Naive thymus-derived CD4-positive, alpha-beta T cell (primary cell): Measurements from ENCODE around the gene USP35. TPM values are rescaled to one million over a fixed set of nuclear protein-coding genes. Genes with fewer than 3 reads are reported as not detected.

Experiments
- ATAC-seq: fragments of 150-1000 bp; cut with Tn5 transposase; 2 replicates; pipeline ENCODE4 v1.10.0; 2021; ENCODE audit warnings: mild to moderate bottlenecking, moderate library complexity
- CTCF ChIA-PET: fragments of 350-600 bp; sonication (Branson Sonifier 250); formaldehyde crosslinking; loops from one replicate; lab custom pipeline; 2021; ENCODE audit warnings: antibody characterized with exemption; lab: Charles Lee
- POLR2A ChIA-PET: fragments of 350-600 bp; sonication (Branson Sonifier 250); formaldehyde crosslinking; loops from one replicate; lab custom pipeline; 2021; ENCODE audit warnings: antibody characterized with exemption, inconsistent platforms; lab: Charles Lee
- DNase-seq, 9 donors: peaks; one replicate each; pipeline versions ENCODE4 v3.0.0 to v3.0.0-alpha.2; 2020 to 2022; ENCODE audit warnings: mixed read lengths in 1 of 9
- H3K27ac ChIP-seq: one replicate; pipeline ENCODE4 v1.7.0; 2013; ENCODE audit warnings: mild to moderate bottlenecking, low read depth, low read length, moderate library complexity
- H3K27me3 ChIP-seq, 2 donors: one replicate each; pipeline ENCODE4 v1.7.0; 2013; ENCODE audit warnings: low read length in 2 of 2, mild to moderate bottlenecking in 2 of 2, moderate library complexity in 2 of 2; ENCODE audit not compliant: control insufficient read depth in 2 of 2, insufficient read depth in 2 of 2
- H3K36me3 ChIP-seq, 3 experiments: 1 replicate in 2 of 3; 2 replicates in 1 of 3; pipeline ENCODE4 v1.7.0; 2013; ENCODE audit warnings: low read length in 3 of 3, mild to moderate bottlenecking in 3 of 3, moderate library complexity in 1 of 3; ENCODE audit not compliant: insufficient read depth in 3 of 3, control insufficient read depth in 2 of 3
- H3K4me1 ChIP-seq, 2 donors: one replicate each; pipeline ENCODE4 v1.7.0; 2013; ENCODE audit warnings: low read length in 2 of 2, mild to moderate bottlenecking in 2 of 2, moderate library complexity in 1 of 2; ENCODE audit not compliant: control insufficient read depth in 2 of 2, insufficient read depth in 2 of 2
- H3K4me3 ChIP-seq: 2 replicates; pipeline ENCODE4 v1.7.0; 2013; ENCODE audit warnings: mild to moderate bottlenecking, low read length
- H3K9me3 ChIP-seq, 3 experiments: 1 replicate in 2 of 3; 2 replicates in 1 of 3; pipeline ENCODE4 v1.7.0; 2013; ENCODE audit warnings: low read length in 3 of 3; ENCODE audit not compliant: control insufficient read depth in 2 of 3
- H3K27ac Mint-ChIP-seq, 9 donors: one replicate each; pipeline ENCODE4 v1.8.0; 2020 to 2022; ENCODE audit warnings: mixed read lengths in 9 of 9, mild to moderate bottlenecking in 8 of 9, moderate library complexity in 5 of 9, inconsistent platforms in 2 of 9
- H3K27me3 Mint-ChIP-seq, 5 donors: one replicate each; pipeline ENCODE4 v1.8.0; 2021 to 2022; ENCODE audit warnings: mixed read lengths in 5 of 5, mild to moderate bottlenecking in 1 of 5
- H3K36me3 Mint-ChIP-seq, 5 donors: one replicate each; pipeline ENCODE4 v1.8.0; 2020 to 2022; ENCODE audit warnings: mixed read lengths in 5 of 5, mild to moderate bottlenecking in 3 of 5, inconsistent platforms in 1 of 5
- H3K4me1 Mint-ChIP-seq, 7 donors: one replicate each; pipeline ENCODE4 v1.8.0; 2020 to 2022; ENCODE audit warnings: mixed read lengths in 7 of 7, mild to moderate bottlenecking in 3 of 7, inconsistent platforms in 1 of 7
- H3K4me3 Mint-ChIP-seq, 10 donors: one replicate each; pipeline ENCODE4 v1.8.0; 2020 to 2022; ENCODE audit warnings: mild to moderate bottlenecking in 10 of 10, mixed read lengths in 10 of 10, moderate library complexity in 6 of 10, inconsistent platforms in 2 of 10
- H3K9me3 Mint-ChIP-seq, 11 donors: one replicate each; pipeline ENCODE4 v1.8.0; 2020 to 2022; ENCODE audit warnings: mixed read lengths in 11 of 11, mild to moderate bottlenecking in 4 of 11, inconsistent platforms in 1 of 11, moderate library complexity in 1 of 11
- intact Hi-C, 2 donors: fragments of 100-400 bp; cut with micrococcal nuclease; formaldehyde crosslinking; loops; one replicate each; pipeline ENCODE4 v1.15.1; 2023
- polyA plus RNA-seq, 2 donors: library from polyadenylated mRNA; unstranded; fragments of 300-500 nt; fragmentation: Illumina TruSeq; gene quantifications; one replicate each; pipeline ENCODE4 v1.2.3, GENCODE V29; 2021
- total RNA-seq, 6 experiments: library from RNA in 5 of 6; stranded (reverse) in 5 of 6; gene quantifications; 1 replicate in 5 of 6; 2 replicates in 1 of 6; pipeline ENCODE4 v1.2.3 and lab custom pipeline; 2021 to 2026

The USP35 gene
- total and polyA plus RNA-seq, 7 experiments from 2014 or later = 1.2 to 19.2 (median 13.2) TPM

GRCh38 chr11:78259777-78260487, 71.2 kb downstream of the USP35 start:
- ATAC-seq = no peak

GRCh38 chr11:78261367-78261766, 72.6 kb downstream of the USP35 start:
- intact Hi-C loops = no loop called here
- no peak overlapping the region for H3K4me3 ChIP-seq

More at GRCh38 chr11:78259777-78260487, 71.2 kb downstream of the USP35 start:
- peaks cover 0 to 4% (median 0%) of the 10 kb centered on the region in 5 donors for H3K36me3 Mint-ChIP-seq
- no peak overlapping the region for H3K27ac Mint-ChIP-seq
- DNase-seq = no peak
- H3K27me3 Mint-ChIP-seq = no peaks in the 10 kb centered on the region
- Histone ChIP-seq H3K36me3 (no peaks in the 10 kb centered on the region), H3K9me3 (no peaks in the 10 kb centered on the region), H3K4me1 (no peaks in the 10 kb centered on the region), H3K4me3 (no peak overlapping the region), H3K27ac (no peak overlapping the region), H3K27me3 (no peaks in the 10 kb centered on the region)
- no peak overlapping the region for H3K4me3 Mint-ChIP-seq
- intact Hi-C loops = no loop called here
- no peaks in the 10 kb centered on the region for H3K9me3 Mint-ChIP-seq
- CTCF ChIA-PET = no interaction called here
- POLR2A ChIA-PET = no interaction called here
- peaks cover 0 to 8% (median 0%) of the 10 kb centered on the region in 7 donors for H3K4me1 Mint-ChIP-seq

GRCh38 chr11:78261828-78262227, 73.1 kb downstream of the USP35 start:
- ATAC-seq (no peak), DNase-seq (no peak)
- H3K36me3 ChIP-seq = no peaks in the 10 kb centered on the region
- Mint-ChIP-seq H3K9me3 (no peaks in the 10 kb centered on the region), H3K27ac (no peak overlapping the region), H3K27me3 (no peaks in the 10 kb centered on the region), H3K4me1 (peaks cover 0 to 5% (median 0%) of the 10 kb centered on the region in 7 donors), H3K4me3 (no peak overlapping the region), H3K36me3 (peaks cover 0 to 12% (median 0%) of the 10 kb centered on the region in 5 donors)
- intact Hi-C loops = no loop called here
- H3K27ac ChIP-seq = no peak overlapping the region
- POLR2A ChIA-PET = no interaction called here
- H3K9me3 ChIP-seq = no peaks in the 10 kb centered on the region
- H3K4me3 ChIP-seq = no peak overlapping the region
- CTCF ChIA-PET = interaction anchor here (1.2 kb wide), 1 partner anchor 9 kb away, joined by 3 read pairs; no protein-coding TSS in a partner anchor
- H3K27me3 ChIP-seq = no peaks in the 10 kb centered on the region
- no peaks in the 10 kb centered on the region for H3K4me1 ChIP-seq

More at GRCh38 chr11:78261367-78261766, 72.6 kb downstream of the USP35 start:
- no peak for DNase-seq
- POLR2A ChIA-PET = no interaction called here
- no peaks in the 10 kb centered on the region for H3K9me3 ChIP-seq
- Mint-ChIP-seq H3K9me3 (no peaks in the 10 kb centered on the region), H3K36me3 (peaks cover 0 to 10% (median 0%) of the 10 kb centered on the region in 5 donors), H3K4me3 (no peak overlapping the region), H3K27ac (no peak overlapping the region), H3K4me1 (peaks cover 0 to 5% (median 0%) of the 10 kb centered on the region in 7 donors), H3K27me3 (no peaks in the 10 kb centered on the region)
- ATAC-seq = no peak
- H3K27ac ChIP-seq = no peak overlapping the region
- H3K36me3 ChIP-seq = no peaks in the 10 kb centered on the region
- H3K4me1 ChIP-seq = no peaks in the 10 kb centered on the region
- CTCF ChIA-PET = interaction anchor here (1.2 kb wide), 1 partner anchor 9 kb away, joined by 3 read pairs; no protein-coding TSS in a partner anchor
- H3K27me3 ChIP-seq = no peaks in the 10 kb centered on the region

GRCh38 chr11:78262238-78262637, 73.5 kb downstream of the USP35 start:
- Mint-ChIP-seq H3K4me1 (peaks cover 0 to 6% (median 0%) of the 10 kb centered on the region in 7 donors), H3K4me3 (no peak overlapping the region), H3K36me3 (peaks cover 0 to 12% (median 0%) of the 10 kb centered on the region in 5 donors), H3K27me3 (no peaks in the 10 kb centered on the region), H3K27ac (no peak overlapping the region), H3K9me3 (no peaks in the 10 kb centered on the region)
- Histone ChIP-seq H3K27me3 (no peaks in the 10 kb centered on the region), H3K36me3 (no peaks in the 10 kb centered on the region), H3K4me1 (no peaks in the 10 kb centered on the region), H3K9me3 (no peaks in the 10 kb centered on the region), H3K4me3 (no peak overlapping the region), H3K27ac (no peak overlapping the region)
- ATAC-seq (no peak), DNase-seq (no peak)
- ChIA-PET POLR2A (no interaction called here), CTCF (interaction anchor here (1.2 kb wide), 1 partner anchor 10 kb away, joined by 3 read pairs; no protein-coding TSS in a partner anchor)
- intact Hi-C loops = no loop called here

- H3K36me3 Mint-ChIP-seq = peaks cover 0 to 15% (median 0%) of the 10 kb centered on the region in 5 donors
- DNase-seq = no peak
- intact Hi-C loops = no loop called here
- Histone ChIP-seq H3K27ac (no peak overlapping the region), H3K4me3 (no peak overlapping the region), H3K9me3 (no peaks in the 10 kb centered on the region), H3K4me1 (no peaks in the 10 kb centered on the region), H3K27me3 (no peaks in the 10 kb centered on the region), H3K36me3 (no peaks in the 10 kb centered on the region)
- ChIA-PET CTCF (interaction anchor here (1.2 kb wide), 1 partner anchor 10 kb away, joined by 3 read pairs; no protein-coding TSS in a partner anchor), POLR2A (no interaction called here)
- no peaks in the 10 kb centered on the region for H3K9me3 Mint-ChIP-seq
- ATAC-seq = no peak
- H3K27me3 Mint-ChIP-seq = no peaks in the 10 kb centered on the region
- peaks cover 0 to 8% (median 0%) of the 10 kb centered on the region in 7 donors for H3K4me1 Mint-ChIP-seq
- H3K27ac Mint-ChIP-seq = no peak overlapping the region
- no peak overlapping the region for H3K4me3 Mint-ChIP-seq
Observed at GRCh38 chr11:78262691-78263090, 74.0 kb downstream of the USP35 start.

Other genes starting within 250 kb of the USP35 start
- 10 to 100 TPM; 54.4 to 87.0 (median 65.0) TPM for gene INTS4, start 194.3 kb upstream of the USP35 start, total RNA-seq
- 10 to 100 TPM; 40.9 to 42.6 TPM for gene INTS4, start 194.3 kb upstream of the USP35 start, polyA plus RNA-seq
- under 1 TPM in 1 of 5 experiments, not detected in 4; 0.19 TPM for gene KCTD14, start 165.6 kb upstream of the USP35 start, total RNA-seq
- gene KCTD14, start 165.6 kb upstream of the USP35 start, polyA plus RNA-seq = under 1 TPM; 0.28 to 0.50 TPM
- gene THRSP, start 125.1 kb upstream of the USP35 start, total RNA-seq = not detected
- gene THRSP, start 125.1 kb upstream of the USP35 start, polyA plus RNA-seq = not detected
- gene NDUFC2, start 109.1 kb upstream of the USP35 start, total RNA-seq = 100 to 1,000 TPM in 1 of 5 experiments, 10 to 100 TPM in 4; 43.4 to 189 (median 64.7) TPM
- 100 to 1,000 TPM; 124 to 156 TPM for gene NDUFC2, start 109.1 kb upstream of the USP35 start, polyA plus RNA-seq
- 10 to 100 TPM; 27.2 to 53.8 (median 30.8) TPM for gene ALG8, start 49.3 kb upstream of the USP35 start, total RNA-seq
- gene ALG8, start 49.3 kb upstream of the USP35 start, polyA plus RNA-seq = 10 to 100 TPM; 55.7 to 58.4 TPM
- 10 to 100 TPM in 1 of 5 experiments, 1 to 10 TPM in 4; 3.5 to 12.2 (median 6.5) TPM for gene KCTD21, start 293 bp upstream of the USP35 start, total RNA-seq
- gene KCTD21, start 293 bp upstream of the USP35 start, polyA plus RNA-seq = 1 to 10 TPM; 1.2 to 3.3 TPM
- 10 to 100 TPM in 3 of 5 experiments, 1 to 10 TPM in 2; 2.5 to 42.6 (median 11.0) TPM for gene GAB2, start 228.9 kb downstream of the USP35 start, total RNA-seq
- under 1 TPM; 0.17 to 0.46 TPM for gene GAB2, start 228.9 kb downstream of the USP35 start, polyA plus RNA-seq